ENCODE measurements around the gene NAGS. TPM values are rescaled to one million over a fixed set of nuclear protein-coding genes. Genes with fewer than 3 reads are reported as not detected.
"Not testable (repeated sequence)": the region's sequence is repeated elsewhere in the genome, so short reads cannot be mapped to it uniquely, and the experiment has no call there.

Gene NAGS
- total RNA-seq, 1 donor from 2014 or later, result 48.2 TPM

DNA sequence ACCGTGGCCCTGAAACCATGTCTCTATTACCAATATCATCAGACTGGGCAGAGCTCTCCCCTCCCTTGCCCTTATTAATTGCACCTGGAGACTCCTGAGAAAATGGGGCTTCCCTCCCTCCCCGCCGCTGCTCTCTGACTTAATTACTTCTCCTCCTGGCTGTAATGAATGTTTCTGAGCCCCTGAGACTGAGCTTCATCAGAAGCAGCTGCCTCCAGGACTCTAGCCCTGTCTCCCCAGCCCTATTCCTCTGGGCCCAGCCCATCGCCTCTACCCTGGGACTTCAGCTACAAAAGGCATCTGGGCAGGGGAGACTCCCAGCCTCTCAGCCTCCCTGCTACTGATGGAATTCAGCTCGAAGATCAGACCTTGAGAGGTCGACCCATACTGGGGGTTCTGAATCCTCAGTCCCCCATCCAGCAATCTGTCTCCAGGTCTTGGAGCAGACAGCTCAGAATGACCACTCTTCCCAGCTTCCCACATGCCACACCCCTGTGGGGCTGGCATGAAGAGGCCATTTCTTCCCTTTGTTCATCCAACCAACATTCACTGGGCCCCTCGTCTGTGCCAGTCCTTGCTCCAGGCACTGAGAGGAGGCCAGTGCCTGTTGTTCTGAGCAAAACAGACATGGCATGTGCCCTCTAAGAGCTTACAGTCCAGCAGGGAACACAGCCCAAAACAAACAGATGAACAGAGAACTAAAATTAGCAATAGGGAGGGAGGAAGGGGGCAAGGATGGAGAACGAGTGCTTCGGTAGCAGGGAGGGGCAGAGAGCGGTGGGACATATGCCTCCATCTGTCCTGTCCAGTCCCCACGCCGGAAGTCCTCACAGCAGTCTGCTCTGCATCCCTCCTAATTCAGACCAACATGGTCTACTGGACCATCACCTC is 17.0 kb upstream of the NAGS start:
- no peaks in the 10 kb centered on the region for H3K36me3 ChIP-seq
- H3K27me3 ChIP-seq, result peaks cover 14% of the 10 kb centered on the region
- intact Hi-C loops (cut with DNase I), result no loop called here
- peaks cover 6 to 7% of the 10 kb centered on the region in 2 donors for H3K4me1 ChIP-seq
- no peak overlapping the region for H3K4me3 ChIP-seq
- no peak for DNase-seq (ENCODE audit: low spot score in 2 of 2)
- no peaks in the 10 kb centered on the region for H3K9me3 ChIP-seq
- no peak overlapping the region for H3K27ac ChIP-seq
- no peak for TF ChIP-seq CTCF (IDR thresholded peaks at IDR 0.05)

GRCh38 chr17:43988301-43988700 is 16.1 kb upstream of the NAGS start:
- TF ChIP-seq CTCF (IDR thresholded peaks at IDR 0.05), result no peak
- no peaks in the 10 kb centered on the region for H3K36me3 ChIP-seq
- DNase-seq (ENCODE audit: low spot score in 2 of 2), result no peak
- no peak overlapping the region for H3K27ac ChIP-seq
- H3K9me3 ChIP-seq, result no peaks in the 10 kb centered on the region
- intact Hi-C loops (cut with DNase I), result no loop called here
- H3K4me1 ChIP-seq, result peaks cover 6 to 7% of the 10 kb centered on the region in 2 donors
- peaks cover 12% of the 10 kb centered on the region for H3K27me3 ChIP-seq
- no peak overlapping the region for H3K4me3 ChIP-seq

- Histone ChIP-seq H3K9me3 (no peaks in the 10 kb centered on the region), H3K36me3 (no peaks in the 10 kb centered on the region)
- intact Hi-C loops (cut with DNase I), result no loop called here
Observed at GRCh38 chr17:43992641-43993040, 11.8 kb upstream of the NAGS start.

GRCh38 chr17:43994272-43995149 is 9.9 kb upstream of the NAGS start:
- Histone ChIP-seq H3K4me1 (peaks cover 4 to 8% of the 10 kb centered on the region in 2 donors), H3K27me3 (no peaks in the 10 kb centered on the region), H3K4me3 (peak overlapping the region; percentile 34 to 53), H3K9me3 (no peaks in the 10 kb centered on the region), H3K27ac (no peak overlapping the region), H3K36me3 (no peaks in the 10 kb centered on the region)
- TF ChIP-seq CTCF (IDR thresholded peaks at IDR 0.05), result peak; percentile 74 to 87 (median 78)
- intact Hi-C loops (cut with DNase I), result loop anchor here (2.0 kb wide), 1 partner anchor 50 kb away; no protein-coding TSS in a partner anchor
- DNase-seq (ENCODE audit: low spot score in 2 of 2), result peak in 1 of 2 donors; percentile 77

More at GRCh38 chr17:43992641-43993040, 11.8 kb upstream of the NAGS start:
- Histone ChIP-seq H3K4me3 (no peak overlapping the region), H3K4me1 (peaks cover 4 to 8% of the 10 kb centered on the region in 2 donors), H3K27me3 (no peaks in the 10 kb centered on the region), H3K27ac (no peak overlapping the region)
- DNase-seq (ENCODE audit: low spot score in 2 of 2), result no peak
- no peak for TF ChIP-seq CTCF (IDR thresholded peaks at IDR 0.05)

GRCh38 chr17:43995150-43995471 is 9.3 kb upstream of the NAGS start:
- DNase-seq (ENCODE audit: low spot score in 2 of 2), result no peak
- Histone ChIP-seq H3K9me3 (no peaks in the 10 kb centered on the region), H3K4me3 (peak overlapping the region; percentile 34 to 53), H3K4me1 (peaks cover 4 to 8% of the 10 kb centered on the region in 2 donors), H3K27me3 (no peaks in the 10 kb centered on the region), H3K36me3 (no peaks in the 10 kb centered on the region), H3K27ac (no peak overlapping the region)
- TF ChIP-seq CTCF (IDR thresholded peaks at IDR 0.05), result no peak
- intact Hi-C loops (cut with DNase I), result loop anchor here (2.0 kb wide), 1 partner anchor 50 kb away; no protein-coding TSS in a partner anchor

GRCh38 chr17:43997180-43997579 is 7.2 kb upstream of the NAGS start:
- H3K27me3 ChIP-seq; H3K9me3 ChIP-seq; DNase-seq (ENCODE audit: low spot score in 2 of 2); H3K36me3 ChIP-seq; intact Hi-C loops (cut with DNase I); H3K27ac ChIP-seq; H3K4me3 ChIP-seq; H3K4me1 ChIP-seq: not testable (repeated sequence)

Data from ascending aorta (tissue), 2 donors.